Small intestine (tissue), 7 donors: ENCODE results near the gene SSX4. TPM values are rescaled to one million over a fixed set of nuclear protein-coding genes. Genes with fewer than 3 reads are reported as not detected.
"Not testable (repeated sequence)": the region's sequence is repeated elsewhere in the genome, so short reads cannot be mapped to it uniquely, and the experiment has no call there.

Source experiments
- DNase-seq, 2 donors: peaks; one replicate each; pipeline versions ENCODE4 v3.0.0 to v3.0.0-alpha.2; 2013
- FAIRE-seq: peaks from 2 replicates; lab custom pipeline; 2012; peaks lifted over from hg19 to GRCh38; lab: Jason Lieb, UNC
- H3K27ac ChIP-seq, 3 donors: one replicate each; pipeline ENCODE4 v1.5.1; 2013; ENCODE audit warnings: low read length in 2 of 3, mild to moderate bottlenecking in 2 of 3, control low read depth in 1 of 3, inconsistent platforms in 1 of 3, low read depth in 1 of 3, moderate library complexity in 1 of 3
- H3K27me3 ChIP-seq, 3 donors: one replicate each; pipeline ENCODE4 v1.6.1; 2013; ENCODE audit warnings: low read length in 3 of 3, inconsistent platforms in 1 of 3; ENCODE audit not compliant: control insufficient read depth in 3 of 3, insufficient read depth in 3 of 3
- H3K36me3 ChIP-seq, 3 donors: one replicate each; pipeline ENCODE4 v1.6.1; 2013; ENCODE audit warnings: low read length in 3 of 3, inconsistent platforms in 1 of 3, low read depth in 1 of 3, mild to moderate bottlenecking in 1 of 3, moderate library complexity in 1 of 3; ENCODE audit not compliant: control insufficient read depth in 3 of 3, insufficient read depth in 2 of 3
- H3K4me1 ChIP-seq, 3 donors: one replicate each; pipeline ENCODE4 v1.6.1; 2013; ENCODE audit warnings: low read length in 2 of 3, inconsistent platforms in 1 of 3, low read depth in 1 of 3, mild to moderate bottlenecking in 1 of 3, moderate library complexity in 1 of 3; ENCODE audit not compliant: control insufficient read depth in 3 of 3, insufficient read depth in 2 of 3
- H3K4me3 ChIP-seq, 3 donors: one replicate each; pipeline ENCODE4 v1.5.1; 2013; ENCODE audit warnings: low read length in 3 of 3, control low read depth in 1 of 3, inconsistent platforms in 1 of 3, low read depth in 1 of 3, mild to moderate bottlenecking in 1 of 3, moderate library complexity in 1 of 3
- H3K9me3 ChIP-seq, 2 donors: one replicate each; pipeline ENCODE4 v1.6.1; 2013; ENCODE audit warnings: low read depth in 1 of 2, low read length in 1 of 2; ENCODE audit not compliant: control insufficient read depth in 2 of 2, insufficient read depth in 1 of 2
- WGBS, 3 donors: extraction: QIAGEN DNeasy Blood & Tissue Kit; methylation state at CpG; one replicate each; pipeline ENCODE4 v1.1.7; 2013; 5-methylcytosine and 5-hydroxymethylcytosine counted together
- polyA plus RNA-seq, 4 donors: library from polyadenylated mRNA; stranded (reverse) in 3 of 4; unstranded in 1 of 4; fragments of 200-250 nt in 3 of 4; fragments of 120-200 nt in 1 of 4; gene quantifications; one replicate each; pipeline versions ENCODE4 v1.2.1 to v1.2.3, GENCODE V29; 2013
- donor health status: healthy with polysubstance abuse.
- donor health status: control.
- donor health status: control.
- donor health status: Bipolar disorder and iron deficiency.
- donor health status: healthy.

The SSX4 gene
- polyA plus RNA-seq, 4 donors = not detected

DNA sequence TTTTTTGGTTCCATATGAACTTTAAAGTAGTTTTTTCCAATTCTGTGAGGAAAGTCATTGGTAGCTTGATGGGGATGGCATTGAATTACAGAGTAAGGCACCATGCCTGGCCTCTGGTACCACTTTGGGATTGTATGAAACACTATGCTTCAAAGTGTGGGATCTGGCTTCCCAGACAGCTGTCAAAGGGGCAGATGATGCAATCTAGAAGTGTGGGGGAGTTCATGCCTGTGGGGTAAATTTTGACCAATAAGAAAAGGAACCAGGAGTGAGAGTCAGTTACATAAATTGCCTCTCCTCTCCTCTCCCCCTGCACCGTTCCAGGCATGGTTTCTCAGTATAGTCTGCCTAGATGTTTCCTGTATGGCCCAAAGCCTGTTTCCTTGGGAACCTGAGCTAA is 14.5 kb downstream of the SSX4 start:
- not testable (repeated sequence) for FAIRE-seq, H3K27ac ChIP-seq, H3K27me3 ChIP-seq

DNA sequence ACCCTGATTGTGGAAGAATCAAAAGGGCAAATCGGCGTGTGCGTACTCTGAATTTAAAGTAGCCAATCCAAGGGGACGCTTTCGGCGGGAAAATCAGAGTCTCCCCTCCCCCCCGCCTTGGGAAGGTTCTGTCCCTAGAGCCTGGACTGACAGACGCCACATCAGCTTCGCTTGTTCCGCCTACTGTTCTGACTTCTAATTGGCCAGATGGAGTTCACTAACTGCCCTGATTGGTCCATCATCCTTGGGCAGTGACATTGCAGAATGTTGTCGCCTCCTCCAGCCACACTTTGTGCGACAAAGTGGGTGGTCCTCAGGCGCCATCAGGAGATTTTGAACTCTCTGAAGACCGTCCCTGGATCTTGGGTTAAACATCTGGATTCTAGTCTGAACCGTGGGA is 28.5 kb downstream of the SSX4 start, which contains the start of gene SSX4B:
Gene SSX4B, minus strand, starts transcription at position 101 of the 400 bp plus-strand sequence. CDS start 588 bp downstream, outside the sequence.
- not testable (repeated sequence) for H3K27me3 ChIP-seq, H3K4me3 ChIP-seq, H3K36me3 ChIP-seq, H3K27ac ChIP-seq, FAIRE-seq, H3K4me1 ChIP-seq, DNase-seq, H3K9me3 ChIP-seq
- WGBS, 3 donors = no CpG with 5 or more reads among the region's 15 CpGs

More for the DNA sequence above, 14.5 kb downstream of the SSX4 start:
- H3K9me3 ChIP-seq, H3K36me3 ChIP-seq, H3K4me1 ChIP-seq, DNase-seq, H3K4me3 ChIP-seq: not testable (repeated sequence)
- 11 to 20% methylated on average over 1 of the region's 1 CpG; no CpG with 5 or more reads in 1 of the 3 donors for WGBS, 3 donors

DNA sequence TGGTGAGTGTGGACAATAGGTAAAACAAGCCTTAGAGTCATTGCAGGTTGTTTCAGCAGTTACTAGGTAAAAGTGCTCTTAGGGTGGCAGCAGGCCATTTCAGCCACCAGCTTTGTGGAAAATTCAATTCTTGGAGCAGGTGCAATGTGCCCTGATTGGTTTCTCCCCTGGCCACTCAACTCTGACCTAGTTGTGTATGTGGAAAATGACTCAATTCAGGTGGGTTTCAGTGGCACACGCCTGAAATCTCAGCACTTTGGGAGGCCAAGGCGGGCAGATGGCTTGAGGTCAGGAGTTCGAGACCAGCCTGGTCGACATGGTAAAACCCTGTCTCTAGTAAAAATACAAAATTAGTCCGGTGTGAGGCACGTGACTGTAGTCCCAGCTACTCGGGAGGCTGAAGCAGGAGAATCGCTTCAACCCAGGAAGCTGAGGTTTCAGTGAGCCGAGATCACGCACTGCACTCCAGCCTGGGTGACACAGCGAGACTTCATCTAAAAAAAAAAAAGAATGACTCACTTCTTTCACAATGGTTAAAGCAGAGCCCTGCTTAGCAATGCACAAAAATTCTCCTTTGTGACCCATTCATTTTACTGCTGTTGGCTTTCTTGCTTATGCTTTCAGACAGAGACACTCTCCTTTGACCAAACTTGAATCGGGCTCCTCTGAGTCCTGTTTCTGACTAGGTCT is 43.8 kb downstream of the SSX4 start:
- no CpG with 5 or more reads among the region's 12 CpGs for WGBS, 3 donors
- FAIRE-seq = not testable (repeated sequence)

DNA sequence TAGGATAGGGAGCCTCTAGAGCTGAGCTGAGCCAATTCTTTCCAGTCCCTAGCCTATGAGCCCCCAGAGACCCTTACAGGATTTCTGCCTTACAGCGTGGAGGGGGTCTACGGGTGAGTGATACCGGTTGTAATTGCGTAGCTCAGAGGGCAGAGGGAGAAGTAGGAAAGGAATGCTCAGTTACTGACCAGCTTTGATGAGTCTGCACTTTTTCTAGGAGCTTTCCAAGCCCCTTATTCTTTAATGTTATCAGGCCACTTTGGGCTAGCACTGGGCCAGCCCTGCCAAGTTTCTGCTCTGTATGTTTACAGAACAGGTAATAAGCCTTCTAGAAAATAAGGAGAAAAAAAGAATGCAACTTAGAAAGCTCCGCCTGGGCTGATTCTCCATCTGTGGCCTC is 46.3 kb downstream of the SSX4 start:
- H3K36me3 ChIP-seq, H3K27me3 ChIP-seq, H3K27ac ChIP-seq, FAIRE-seq, H3K9me3 ChIP-seq, DNase-seq, H3K4me1 ChIP-seq, H3K4me3 ChIP-seq: not testable (repeated sequence)
- WGBS, 3 donors = 71 to 88% (median 78%) methylated on average over 5 of the region's 5 CpGs

More for the DNA sequence above, 43.8 kb downstream of the SSX4 start:
- DNase-seq, H3K9me3 ChIP-seq, H3K27ac ChIP-seq, H3K4me3 ChIP-seq, H3K36me3 ChIP-seq, H3K4me1 ChIP-seq, H3K27me3 ChIP-seq: not testable (repeated sequence)

DNA sequence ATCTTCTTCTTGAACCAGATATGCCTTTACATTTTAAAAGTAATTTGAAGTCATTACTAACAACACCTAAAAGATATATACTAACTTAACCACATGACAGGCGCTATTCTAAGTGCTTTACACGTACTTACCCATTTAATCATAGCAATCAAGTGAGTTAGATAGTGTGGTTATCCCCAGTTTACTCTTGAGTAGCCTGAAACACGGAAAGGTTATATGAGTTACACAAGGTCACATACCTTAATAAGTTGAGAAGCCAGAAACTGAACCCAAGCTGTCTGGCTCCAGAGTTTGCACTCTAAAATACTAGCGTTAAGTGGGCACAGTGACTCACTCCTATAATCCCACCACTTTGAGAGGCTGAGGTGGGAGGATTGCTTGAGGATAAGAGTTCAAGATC is 46.8 kb downstream of the SSX4 start:
- 57 to 67% (median 59%) methylated on average over 4 of the region's 4 CpGs for WGBS, 3 donors
- not testable (repeated sequence) for H3K4me1 ChIP-seq, H3K36me3 ChIP-seq, H3K9me3 ChIP-seq, H3K4me3 ChIP-seq, H3K27ac ChIP-seq, DNase-seq, H3K27me3 ChIP-seq, FAIRE-seq

DNA sequence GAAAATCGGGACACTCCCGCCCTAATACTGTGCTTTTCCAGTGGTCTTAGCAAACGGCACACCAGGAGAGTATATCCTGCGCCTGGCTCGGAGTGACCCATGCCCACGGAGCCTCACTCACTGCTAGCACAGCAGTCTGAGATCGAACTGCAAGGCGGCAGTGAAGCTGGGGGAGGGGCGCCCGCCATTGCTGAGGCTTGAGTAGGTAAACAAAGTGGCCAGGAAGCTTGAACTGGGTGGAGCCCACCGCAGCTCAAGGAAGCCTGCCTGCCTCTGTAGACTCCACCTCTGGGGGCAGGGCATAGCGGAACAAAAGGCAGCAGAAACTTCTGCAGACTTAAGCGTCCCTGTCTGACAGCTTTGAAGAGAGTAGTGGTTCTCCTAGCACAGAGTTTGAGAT is 50.4 kb downstream of the SSX4 start:
- DNase-seq, H3K4me1 ChIP-seq, H3K27me3 ChIP-seq, H3K27ac ChIP-seq, FAIRE-seq, H3K9me3 ChIP-seq, H3K36me3 ChIP-seq, H3K4me3 ChIP-seq: not testable (repeated sequence)
- WGBS, 3 donors = 58 to 75% (median 73%) methylated on average over 13 of the region's 13 CpGs

Other genes with a start within 250 kb of the SSX4 start
- gene SSX5, start 186.7 kb upstream of the SSX4 start, polyA plus RNA-seq = not detected
- gene SSX1, start 128.1 kb upstream of the SSX4 start, polyA plus RNA-seq = not detected
- not detected for gene SSX3, start 26.8 kb upstream of the SSX4 start, polyA plus RNA-seq
- gene SSX4B, start 28.4 kb downstream of the SSX4 start, polyA plus RNA-seq = not detected
- gene SLC38A5, start 86.7 kb downstream of the SSX4 start, polyA plus RNA-seq = 10 to 100 TPM in 2 of 4 donors, 1 to 10 TPM in 2; 2.0 to 77.7 (median 32.6) TPM
- gene FTSJ1, start 92.7 kb downstream of the SSX4 start, polyA plus RNA-seq = 10 to 100 TPM; 13.4 to 32.9 (median 18.1) TPM
- 1 to 10 TPM; 2.0 to 6.4 (median 2.5) TPM for gene PORCN, start 125.5 kb downstream of the SSX4 start, polyA plus RNA-seq
- gene EBP, start 138.3 kb downstream of the SSX4 start, polyA plus RNA-seq = 100 to 1,000 TPM in 3 of 4 donors, 10 to 100 TPM in 1; 92.9 to 298 (median 124) TPM
- 1 to 10 TPM; 6.0 to 7.3 (median 6.5) TPM for gene TBC1D25, start 156.2 kb downstream of the SSX4 start, polyA plus RNA-seq
- gene RBM3, start 190.9 kb downstream of the SSX4 start, polyA plus RNA-seq = 100 to 1,000 TPM in 3 of 4 donors, 10 to 100 TPM in 1; 87.9 to 222 (median 173) TPM
- 100 to 1,000 TPM; 105 to 326 (median 213) TPM for gene WDR13, start 214.0 kb downstream of the SSX4 start, polyA plus RNA-seq